GM21619 (cell line): ENCODE data around the gene HMMR.
"Not testable (repeated sequence)": the region's sequence is repeated elsewhere in the genome, so short reads cannot be mapped to it uniquely, and the experiment has no call there.

Source experiments
- ATAC-seq: cut with Tn5 transposase; IDR thresholded peaks from one replicate; pipeline ENCODE4 v1.9.1; 2021; ENCODE audit not compliant: unreplicated experiment

The HMMR gene

DNA sequence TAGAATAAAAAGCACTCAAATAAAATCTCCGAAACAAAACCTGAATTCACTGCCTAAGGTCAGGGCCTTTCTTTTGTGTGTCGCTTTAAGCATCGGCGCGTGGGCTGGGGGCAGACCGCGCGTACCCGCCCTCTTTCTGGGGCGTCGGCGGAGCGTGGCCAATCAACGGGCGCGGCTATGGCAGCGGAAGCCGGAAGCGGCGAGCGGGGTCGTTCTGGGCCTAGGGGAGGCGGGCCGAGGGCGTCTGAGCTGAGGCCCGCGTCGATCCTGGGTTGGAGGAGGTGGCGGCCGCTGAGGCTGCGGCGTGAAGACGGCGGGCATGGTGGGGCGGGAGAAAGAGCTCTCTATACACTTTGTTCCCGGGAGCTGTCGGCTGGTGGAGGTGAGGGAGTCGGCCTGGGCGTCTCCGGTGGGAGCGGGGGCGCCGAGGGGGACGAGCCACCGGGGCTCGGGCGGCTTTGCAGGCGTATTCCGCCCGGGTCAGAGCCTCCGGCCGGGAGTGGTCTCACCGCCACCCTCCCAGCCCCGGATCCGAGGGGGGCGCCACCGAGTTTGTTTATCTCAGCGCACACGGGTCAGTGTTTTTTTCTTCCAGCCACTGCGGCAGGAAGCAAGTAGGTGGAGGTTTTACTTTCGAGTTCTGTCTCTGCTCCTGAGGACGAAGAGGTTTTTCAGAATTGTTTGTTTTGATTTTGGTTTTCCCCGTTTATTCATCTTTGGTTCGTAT is 45.1 kb downstream of the HMMR start, which contains the start of gene MAT2B:
Gene MAT2B, plus strand, starts transcription at position 252 of the 727 bp plus-strand sequence. Its CDS starts 68 bp downstream, at position 320.
- peak; percentile 84 for ATAC-seq

DNA sequence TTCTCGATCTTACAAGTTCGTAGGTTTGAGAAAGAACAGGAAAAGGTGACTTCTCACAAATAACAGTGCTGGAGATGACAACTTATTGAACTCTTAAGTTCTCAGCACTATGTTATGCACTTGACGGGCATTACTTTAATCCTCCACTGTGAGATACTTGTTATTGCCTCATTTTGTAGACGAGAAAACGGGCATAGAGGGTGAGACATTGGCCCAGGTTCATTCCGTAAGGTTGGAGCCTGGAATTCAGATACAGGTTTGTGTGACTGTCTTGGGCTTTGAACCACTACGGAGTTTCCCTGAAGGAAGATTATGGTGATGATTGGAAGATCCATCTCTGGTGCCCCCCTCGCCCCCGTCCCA is 45.6 kb downstream of the HMMR start:
- ATAC-seq: peak; percentile 7

DNA sequence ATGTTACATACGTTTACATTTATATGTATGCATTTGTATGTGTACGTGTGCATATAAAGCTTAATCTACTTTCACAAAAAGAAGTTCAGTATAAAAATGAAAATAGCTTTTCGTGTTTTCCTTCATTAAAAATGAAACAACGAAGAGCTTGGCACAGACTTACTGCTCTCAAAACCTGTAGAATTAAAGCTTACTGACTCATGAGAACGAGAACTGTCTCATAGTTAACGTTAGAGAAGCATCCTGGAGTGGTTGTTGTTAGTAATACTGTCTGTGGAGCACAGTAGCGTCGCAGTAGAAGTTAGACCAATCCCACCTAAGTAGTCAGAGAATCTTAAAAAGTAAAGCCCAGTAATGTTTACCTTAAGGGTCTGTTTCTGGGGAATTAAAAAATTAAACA is 46.3 kb downstream of the HMMR start:
- no peak for ATAC-seq

DNA sequence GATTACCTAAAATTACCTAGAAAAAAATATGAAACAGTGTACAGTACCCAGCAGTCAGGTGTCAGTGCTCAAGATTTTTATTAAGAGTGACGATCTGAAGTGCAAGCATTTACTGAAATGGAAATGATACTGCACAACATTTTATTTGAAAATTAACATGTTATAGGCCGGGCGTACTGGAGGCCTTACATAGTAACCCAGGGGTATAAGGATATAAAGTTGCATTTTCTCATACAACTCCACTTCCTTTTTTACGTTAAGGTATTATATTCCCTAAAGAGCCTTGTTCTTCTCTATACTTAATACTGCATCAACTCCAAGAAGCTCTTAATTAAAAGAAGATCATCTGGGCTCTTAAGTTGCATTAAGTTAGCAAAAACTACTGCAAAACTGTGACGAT is 48.3 kb downstream of the HMMR start:
- no peak for ATAC-seq

DNA sequence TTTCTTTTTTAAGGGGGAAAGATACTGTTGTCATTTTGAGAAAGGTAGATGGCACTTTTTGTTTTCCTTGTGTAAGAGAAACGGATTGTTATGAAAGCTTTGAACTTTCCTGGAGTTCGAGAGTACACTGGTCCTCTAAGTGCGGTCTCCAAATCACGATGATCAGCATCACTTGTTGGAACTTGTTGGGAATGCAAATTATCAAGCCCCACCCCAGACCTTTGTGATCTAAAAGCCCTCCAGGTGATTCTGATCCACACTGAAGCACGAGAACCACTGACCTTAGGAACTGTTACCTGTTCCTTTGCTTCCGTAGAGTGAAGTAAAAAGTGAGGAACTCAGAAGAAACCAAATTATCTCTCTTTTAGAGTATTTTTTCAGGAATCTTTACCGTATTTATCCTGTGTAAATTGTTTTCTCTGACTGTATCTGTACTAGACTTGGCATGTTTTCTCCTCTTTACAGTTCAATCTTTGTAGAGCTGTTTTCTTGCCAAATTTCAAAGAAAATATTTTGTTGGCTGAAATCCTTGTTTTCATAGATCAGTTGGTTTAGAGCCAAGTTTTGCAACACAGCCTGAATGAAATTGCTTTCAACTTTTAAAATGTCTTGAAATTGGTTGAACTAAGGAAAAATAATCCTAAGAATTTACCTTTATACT is 49.0 kb downstream of the HMMR start:
- ATAC-seq: no peak

DNA sequence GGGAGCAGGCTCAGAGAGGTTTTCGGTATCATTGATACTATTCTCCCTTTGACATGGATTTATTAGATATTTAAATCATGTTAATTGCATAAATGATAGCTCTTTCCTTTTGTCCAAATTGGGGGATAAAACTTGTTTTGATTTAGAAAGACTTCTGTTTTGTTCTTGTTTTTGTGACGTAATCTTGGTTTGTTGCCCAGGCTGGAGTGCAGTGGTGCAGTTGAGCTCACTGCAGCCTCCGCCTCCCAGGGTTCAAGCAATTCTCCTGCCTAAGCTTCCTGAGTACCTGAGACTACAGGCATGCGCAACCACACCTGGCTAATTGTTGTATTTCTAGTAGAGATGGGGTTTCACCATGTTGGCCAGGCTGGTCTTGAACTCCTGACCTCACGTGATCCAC is 52.1 kb downstream of the HMMR start:
- ATAC-seq: no peak

DNA sequence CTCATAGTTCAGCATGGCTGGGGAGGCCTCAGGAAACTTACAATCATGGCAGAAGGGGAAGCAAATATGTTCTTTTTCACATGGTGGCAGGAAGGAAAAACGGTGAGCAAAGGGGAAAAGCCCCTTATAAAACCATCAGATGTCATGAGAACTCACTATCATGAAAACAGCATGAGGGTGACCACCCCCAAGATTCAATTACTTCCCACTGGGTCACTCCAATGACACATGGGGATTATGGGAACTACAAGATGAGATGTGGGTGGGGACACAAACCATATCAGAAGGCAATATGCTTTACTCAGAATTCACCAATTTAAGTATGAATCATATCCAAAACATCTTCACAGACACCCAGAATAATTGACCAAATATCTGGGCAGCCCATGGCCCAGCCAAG is 64.7 kb downstream of the HMMR start:
- no peak for ATAC-seq

DNA sequence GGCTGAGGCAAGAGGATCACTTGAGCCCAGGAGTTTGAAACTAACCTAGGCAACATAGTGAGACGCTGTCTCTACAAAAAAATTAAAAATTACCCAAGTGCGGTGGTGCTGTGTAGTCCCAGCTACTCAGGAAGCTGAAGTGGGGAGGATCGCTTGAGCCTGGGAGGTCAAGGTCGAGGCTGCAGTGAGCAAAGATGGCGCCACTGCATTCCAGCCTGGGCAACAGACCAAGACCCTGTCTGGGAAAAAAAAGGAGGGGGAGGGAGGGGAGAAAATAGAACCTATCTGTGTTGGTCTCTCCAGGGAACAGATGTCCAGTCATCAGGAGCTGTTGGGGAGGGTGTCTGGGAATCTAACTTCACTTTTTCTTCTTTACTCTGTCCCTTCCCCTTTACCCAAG is 69.3 kb downstream of the HMMR start:
- ATAC-seq: no peak

DNA sequence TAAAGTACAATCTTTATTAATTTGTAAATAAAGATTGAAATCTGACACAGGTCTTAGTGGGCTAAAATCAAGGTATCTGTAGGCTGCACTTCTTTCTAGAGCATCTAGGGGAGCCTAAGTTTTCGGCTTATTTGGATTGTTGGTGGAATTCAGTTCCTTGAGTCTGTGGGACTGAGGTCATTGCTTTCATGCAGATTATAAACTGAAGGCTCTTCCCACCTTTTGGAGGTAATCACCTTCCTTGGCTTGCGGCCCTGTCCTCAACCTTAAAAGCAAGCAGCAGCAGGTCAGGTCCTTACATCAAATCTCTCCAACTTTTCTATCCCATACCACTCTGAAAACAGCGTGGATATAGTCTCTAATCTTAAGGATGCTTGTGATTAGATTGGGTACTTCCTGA is 70.8 kb downstream of the HMMR start:
- ATAC-seq: no peak

DNA sequence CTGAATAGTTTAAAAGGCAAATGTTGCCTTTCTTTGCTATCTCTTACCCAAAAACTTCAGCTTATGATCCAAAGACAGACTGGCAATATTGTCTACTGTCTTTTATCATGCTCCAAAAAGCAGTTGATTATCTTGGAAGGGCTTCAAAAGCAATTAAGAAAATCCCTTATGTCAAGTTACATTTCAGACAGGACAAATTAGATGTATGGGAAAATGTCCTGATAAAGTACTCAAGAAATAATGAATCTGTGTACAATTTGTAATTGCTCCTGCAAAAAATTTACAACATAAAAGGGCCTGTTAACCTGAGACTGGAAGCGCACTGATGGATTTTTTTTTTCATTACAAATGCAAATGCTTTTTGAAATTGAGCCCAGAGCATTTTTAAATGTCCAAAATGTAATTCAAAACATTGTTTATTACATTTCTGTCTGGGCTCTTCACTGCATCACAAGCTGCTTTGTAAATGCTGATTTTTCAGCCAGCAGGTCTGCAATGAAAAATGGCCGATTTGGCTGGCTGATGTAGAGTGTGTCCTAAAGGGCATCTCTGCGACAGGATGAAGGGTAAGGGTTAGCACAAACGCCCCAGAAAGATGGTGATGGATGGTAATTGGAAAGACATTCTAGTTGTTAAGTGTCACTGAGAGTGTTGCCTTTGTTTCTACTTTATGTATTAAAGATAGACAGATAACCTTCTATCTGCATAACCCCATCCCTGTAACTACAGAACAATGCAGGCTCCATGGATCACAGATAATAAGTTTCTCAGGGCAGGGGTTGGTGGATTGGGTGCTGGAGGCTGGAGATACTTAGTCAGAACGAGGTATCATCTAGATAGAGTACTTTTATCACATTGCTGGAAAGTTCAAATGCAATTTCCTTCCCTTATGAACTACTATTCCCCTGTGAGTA is 72.0 kb downstream of the HMMR start:
- no peak for ATAC-seq

DNA sequence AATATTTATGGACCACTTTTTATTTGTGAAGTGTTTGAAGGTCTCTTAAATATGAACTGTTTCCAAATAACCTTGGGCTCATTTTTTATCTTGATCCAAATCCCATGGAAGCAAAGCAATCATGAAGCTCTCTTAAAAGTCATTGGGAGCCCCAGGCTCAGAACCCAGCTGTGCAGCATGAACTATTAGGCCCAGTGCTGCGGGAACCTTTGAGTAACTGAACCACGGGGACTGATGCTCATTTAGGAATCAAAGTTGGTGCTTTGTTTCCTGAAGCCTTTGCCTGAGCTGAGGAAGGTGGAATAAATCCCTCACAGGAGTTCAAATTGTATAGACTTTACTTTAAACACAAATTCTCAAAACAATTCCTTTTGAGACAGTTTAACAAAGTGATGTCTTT is 72.8 kb downstream of the HMMR start:
- ATAC-seq: no peak

DNA sequence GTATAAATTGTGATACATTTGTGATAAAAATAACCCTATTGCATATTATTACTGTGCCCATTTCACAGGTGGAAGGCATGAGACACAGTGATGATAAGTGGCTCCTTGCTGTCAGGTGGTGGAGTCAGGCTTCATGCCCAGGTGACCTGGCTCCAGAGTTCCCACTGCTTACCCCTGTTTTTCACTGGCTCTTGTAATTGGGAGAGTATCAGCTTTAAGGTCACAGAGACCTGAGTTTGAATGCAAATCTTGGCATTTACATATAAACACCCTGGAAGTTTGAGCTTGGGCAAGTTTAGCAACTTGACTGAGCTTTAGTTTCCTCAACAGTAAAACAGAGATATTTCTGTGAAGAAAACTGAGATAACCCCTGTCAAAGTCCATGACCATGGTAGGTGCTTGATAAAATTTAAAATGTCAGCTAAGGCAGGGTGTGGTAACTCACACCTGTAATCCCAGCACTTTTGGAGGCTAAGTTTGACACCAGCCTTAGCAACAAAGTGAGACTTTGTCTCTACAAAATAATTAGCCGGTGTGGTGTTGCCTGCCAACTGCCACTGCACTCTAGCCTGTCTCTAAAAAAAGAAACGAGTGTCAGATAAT is 74.2 kb downstream of the HMMR start:
- ATAC-seq: no peak

DNA sequence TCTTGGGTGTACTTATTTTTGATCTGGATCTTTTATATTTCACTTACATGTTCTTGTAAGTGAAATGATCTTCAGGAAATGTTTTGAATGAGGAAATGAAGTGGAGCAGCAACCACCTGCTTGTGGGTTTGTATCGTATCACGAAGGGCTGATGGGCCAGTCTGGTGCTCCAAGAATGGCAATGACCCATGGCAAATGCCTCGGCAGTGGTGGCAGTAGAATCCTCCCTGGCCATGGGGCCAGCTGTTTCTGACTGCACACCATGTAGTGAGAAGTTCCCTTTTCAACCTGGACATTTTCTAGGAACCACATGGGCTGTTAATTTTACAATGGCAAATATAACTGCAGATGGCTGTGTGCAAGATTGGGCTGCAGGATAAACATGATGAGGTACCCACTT is 74.9 kb downstream of the HMMR start:
- no peak for ATAC-seq

DNA sequence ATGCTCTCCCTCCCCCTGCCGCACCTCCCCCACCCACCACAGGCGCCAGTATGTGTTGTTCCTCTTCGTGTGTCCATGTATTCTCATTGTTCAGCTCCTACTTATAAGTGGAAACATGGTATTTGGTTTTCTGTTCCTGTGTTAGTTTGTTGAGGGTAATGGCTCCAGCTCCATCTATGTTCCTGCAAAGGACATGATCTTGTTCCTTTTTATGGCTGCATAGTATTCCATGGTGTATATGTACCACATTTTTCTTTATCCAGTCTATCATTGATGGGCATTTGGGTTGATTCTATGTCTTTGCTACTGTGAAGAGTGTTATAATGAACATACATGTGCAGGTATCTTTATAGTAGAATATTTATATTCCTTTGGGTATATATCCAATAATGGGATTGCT is 76.0 kb downstream of the HMMR start:
- ATAC-seq: not testable (repeated sequence)

DNA sequence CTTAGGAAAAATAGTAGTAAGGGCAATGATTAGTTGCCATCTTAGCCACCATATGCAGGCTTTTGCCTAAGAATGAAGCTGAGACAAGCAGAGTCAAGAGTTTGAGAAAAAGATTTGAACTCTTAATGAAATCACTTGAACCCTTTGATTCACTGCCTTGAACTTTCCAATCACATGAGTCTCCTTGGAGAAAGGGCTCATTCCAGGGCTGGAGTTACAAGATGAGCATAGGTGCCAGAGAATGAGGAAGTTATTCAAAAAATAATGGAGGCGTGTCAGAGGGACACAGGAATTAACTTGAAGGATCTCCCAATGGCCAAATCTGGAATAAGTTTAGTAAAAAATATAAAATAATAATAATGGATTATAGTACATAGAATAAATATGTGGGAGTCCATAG is 80.3 kb downstream of the HMMR start:
- ATAC-seq: no peak
